K562 (cell line): ENCODE measurements around the gene SCML2. TPM values are rescaled to one million over a fixed set of nuclear protein-coding genes. Genes with fewer than 3 reads are reported as not detected.

ENCODE experiments used
- CBFA2T3 ChIP-seq: fragments of 450-650 bp; IDR thresholded peaks from 2 replicates; pipeline ENCODE4 v1.6.1; 2017
- CHD4 ChIP-seq: fragments of 200-600 bp; sonication (generic); IDR thresholded peaks from 3 replicates; pipeline ENCODE4 v1.6.1; 2012; ENCODE audit warnings: low read depth, mild to moderate bottlenecking, mixed read lengths, low read length, inconsistent platforms; ENCODE audit not compliant: insufficient read depth, insufficient replicate concordance, poor library complexity, severe bottlenecking
- DMBX1 ChIP-seq: fragments of 250-450 bp; sonication (Bioruptor Pico); IDR thresholded peaks from 2 replicates; pipeline ENCODE4 v1.8.0; 2022; ENCODE audit warnings: inconsistent platforms, mild to moderate bottlenecking, moderate library complexity, borderline replicate concordance
- FUS ChIP-seq: fragments of 200-400 bp; formaldehyde crosslinking; optimal IDR thresholded peaks from 2 replicates; pipeline ENCODE3; 2017; ENCODE audit warnings: low read depth, low read length
- IFI16 ChIP-seq: fragments of 250-450 bp; sonication (Bioruptor Pico); IDR thresholded peaks from 2 replicates; pipeline ENCODE4 v2.1.2; 2022; ENCODE audit warnings: mild to moderate bottlenecking, inconsistent platforms
- KLF1 ChIP-seq: fragments of 450-650 bp; IDR thresholded peaks from 2 replicates; pipeline ENCODE4 v1.6.1; 2016; ENCODE audit warnings: missing genetic modification characterization, missing compliant biosample characterization
- NCOA1 ChIP-seq: fragments of 450-650 bp; IDR thresholded peaks from 2 replicates; pipeline ENCODE4 v1.6.1; 2016; ENCODE audit warnings: low read depth
- RBM22 ChIP-seq: fragments of 200-400 bp; formaldehyde crosslinking; IDR thresholded peaks from 2 replicates; pipeline ENCODE4 v1.6.1; 2018; ENCODE audit warnings: low read length, low read depth; ENCODE audit not compliant: poor library complexity, severe bottlenecking
- SLC30A9 ChIP-seq: fragments of 250-450 bp; sonication (Bioruptor Pico); IDR thresholded peaks from 2 replicates; pipeline ENCODE4 v1.8.0; 2022; ENCODE audit warnings: mild to moderate bottlenecking, moderate library complexity
- TAF1 ChIP-seq: IDR thresholded peaks from 2 replicates; pipeline ENCODE4 v1.6.1; 2011; ENCODE audit warnings: mild to moderate bottlenecking, low read length, moderate library complexity; ENCODE audit not compliant: insufficient read depth, control insufficient read depth, severe bottlenecking; ENCODE audit errors: extremely low read depth
- ZBTB17 ChIP-seq: fragments of 450-650 bp; formaldehyde crosslinking; IDR thresholded peaks from 2 replicates; pipeline ENCODE4 v1.4.0; 2020; ENCODE audit warnings: mild to moderate bottlenecking
- polyA plus RNA-seq, 8 experiments: library from polyadenylated mRNA; depleted of rRNA in 4 of 8; stranded (reverse) in 5 of 8; unstranded in 3 of 8; fragments of >200 nt; fragmentation: Nextera tagmentation in 2 of 8; fragmentation: Illumina TruSeq in 1 of 8; extraction: Ambion mirVana in 2 of 8; extraction: Trizol in 1 of 8; gene quantifications; 2 replicates each; pipeline versions ENCODE4 v1.2.1 to v1.2.3, GENCODE V29; 2011 to 2014; ENCODE audit warnings: inconsistent platforms in 1 of 8, missing spikeins in 1 of 8
- total RNA-seq, 7 experiments: library from RNA; depleted of rRNA in 6 of 7; stranded (reverse); fragments of >200 nt in 6 of 7; fragmentation: Illumina TruSeq in 2 of 7; extraction: Trizol in 2 of 7; gene quantifications; 2 replicates each; pipeline versions ENCODE4 v1.2.1 to v1.2.3, GENCODE V29; 2011 to 2021; ENCODE audit warnings: low replicate concordance in 1 of 7
- TF ChIP-seq, protein P1 (sequence below): sonication (generic); formaldehyde crosslinking; IDR thresholded peaks from 2 replicates; pipeline ENCODE4 v1.8.0; 2023; ENCODE audit warnings: mild to moderate bottlenecking, missing genetic modification reagents
- TF ChIP-seq, protein P2 (sequence below): fragments of 450-650 bp; IDR thresholded peaks from 2 replicates; pipeline ENCODE4 v1.6.1; 2017; ENCODE audit warnings: antibody characterized with exemption, mild to moderate bottlenecking
- TF ChIP-seq, protein P3 (sequence below): sonication (generic); formaldehyde crosslinking; IDR thresholded peaks from 2 replicates; pipeline ENCODE4 v1.9.0; 2022; ENCODE audit warnings: mild to moderate bottlenecking, missing genetic modification reagents
- TF ChIP-seq, protein P4 (sequence below): fragments of 250-450 bp; sonication (Bioruptor Pico); IDR thresholded peaks from 2 replicates; pipeline ENCODE4 v1.8.0; 2022; ENCODE audit warnings: inconsistent platforms

The SCML2 gene
- total and polyA plus RNA-seq, 9 of the 15 experiments (the other 6 are each of a cell fraction or from before 2014, with no cell fraction given) = 15.1 to 30.8 (median 22.9) TPM

DNA sequence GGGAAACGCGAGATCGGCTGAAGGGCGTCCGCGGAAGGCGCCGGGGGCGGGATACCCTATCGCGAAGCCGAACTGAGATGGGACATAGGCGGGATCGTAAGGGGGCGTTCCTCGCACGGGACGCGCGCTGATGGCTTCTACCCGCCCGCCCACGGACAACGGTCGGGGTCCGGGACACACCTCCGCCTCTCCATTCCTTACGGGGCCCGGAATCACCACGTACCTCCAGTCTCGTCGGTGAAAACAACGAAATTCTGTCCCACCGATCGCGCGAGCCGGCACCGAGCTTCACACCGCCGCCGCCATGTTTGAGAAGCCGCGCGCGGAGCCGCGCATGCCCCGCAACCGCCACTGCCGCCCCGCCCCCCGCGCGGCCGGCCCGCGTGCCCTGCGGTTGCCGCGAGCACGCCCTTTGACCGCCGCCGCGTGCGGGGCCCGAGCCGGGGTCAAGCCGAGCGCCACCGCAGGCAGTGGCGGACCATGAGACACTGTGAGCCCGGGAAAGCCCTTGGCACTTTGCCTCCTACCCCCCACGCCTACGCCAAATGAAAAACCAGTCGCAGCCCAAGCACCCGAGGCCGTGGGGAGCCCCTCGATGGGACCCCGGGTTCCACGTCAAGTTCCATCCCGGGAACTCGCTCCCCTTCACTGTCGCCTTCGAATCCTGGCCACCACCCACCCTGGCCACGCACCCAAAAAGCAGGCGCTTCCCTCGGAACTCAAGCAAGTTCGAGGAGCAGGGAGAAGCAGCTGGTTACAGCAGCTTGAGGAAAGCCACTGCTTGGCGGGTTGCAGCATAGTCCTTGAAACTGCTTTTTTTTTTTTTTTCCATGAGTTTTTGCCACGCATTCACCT, at the start of gene SCML2 (continued):
- TF ChIP-seq, protein P1, sequence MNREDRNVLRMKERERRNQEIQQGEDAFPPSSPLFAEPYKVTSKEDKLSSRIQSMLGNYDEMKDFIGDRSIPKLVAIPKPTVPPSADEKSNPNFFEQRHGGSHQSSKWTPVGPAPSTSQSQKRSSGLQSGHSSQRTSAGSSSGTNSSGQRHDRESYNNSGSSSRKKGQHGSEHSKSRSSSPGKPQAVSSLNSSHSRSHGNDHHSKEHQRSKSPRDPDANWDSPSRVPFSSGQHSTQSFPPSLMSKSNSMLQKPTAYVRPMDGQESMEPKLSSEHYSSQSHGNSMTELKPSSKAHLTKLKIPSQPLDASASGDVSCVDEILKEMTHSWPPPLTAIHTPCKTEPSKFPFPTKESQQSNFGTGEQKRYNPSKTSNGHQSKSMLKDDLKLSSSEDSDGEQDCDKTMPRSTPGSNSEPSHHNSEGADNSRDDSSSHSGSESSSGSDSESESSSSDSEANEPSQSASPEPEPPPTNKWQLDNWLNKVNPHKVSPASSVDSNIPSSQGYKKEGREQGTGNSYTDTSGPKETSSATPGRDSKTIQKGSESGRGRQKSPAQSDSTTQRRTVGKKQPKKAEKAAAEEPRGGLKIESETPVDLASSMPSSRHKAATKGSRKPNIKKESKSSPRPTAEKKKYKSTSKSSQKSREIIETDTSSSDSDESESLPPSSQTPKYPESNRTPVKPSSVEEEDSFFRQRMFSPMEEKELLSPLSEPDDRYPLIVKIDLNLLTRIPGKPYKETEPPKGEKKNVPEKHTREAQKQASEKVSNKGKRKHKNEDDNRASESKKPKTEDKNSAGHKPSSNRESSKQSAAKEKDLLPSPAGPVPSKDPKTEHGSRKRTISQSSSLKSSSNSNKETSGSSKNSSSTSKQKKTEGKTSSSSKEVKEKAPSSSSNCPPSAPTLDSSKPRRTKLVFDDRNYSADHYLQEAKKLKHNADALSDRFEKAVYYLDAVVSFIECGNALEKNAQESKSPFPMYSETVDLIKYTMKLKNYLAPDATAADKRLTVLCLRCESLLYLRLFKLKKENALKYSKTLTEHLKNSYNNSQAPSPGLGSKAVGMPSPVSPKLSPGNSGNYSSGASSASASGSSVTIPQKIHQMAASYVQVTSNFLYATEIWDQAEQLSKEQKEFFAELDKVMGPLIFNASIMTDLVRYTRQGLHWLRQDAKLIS = peak; percentile 51; the same call in 1 of the 2 replicates
- TF ChIP-seq ZBTB17 (CRISPR knock-in tag) (no peak), RBM22 (no peak), NCOA1 (no peak), TAF1 (no peak), KLF1 (tag) (peak; percentile 49; the same call in 1 of the 2 replicates), CBFA2T3 (no peak), CHD4 (no peak), IFI16 (CRISPR knock-in tag) (no peak), FUS (no peak), DMBX1 (CRISPR knock-in tag) (no peak), SLC30A9 (CRISPR knock-in tag) (no peak)
- TF ChIP-seq, protein P2, sequence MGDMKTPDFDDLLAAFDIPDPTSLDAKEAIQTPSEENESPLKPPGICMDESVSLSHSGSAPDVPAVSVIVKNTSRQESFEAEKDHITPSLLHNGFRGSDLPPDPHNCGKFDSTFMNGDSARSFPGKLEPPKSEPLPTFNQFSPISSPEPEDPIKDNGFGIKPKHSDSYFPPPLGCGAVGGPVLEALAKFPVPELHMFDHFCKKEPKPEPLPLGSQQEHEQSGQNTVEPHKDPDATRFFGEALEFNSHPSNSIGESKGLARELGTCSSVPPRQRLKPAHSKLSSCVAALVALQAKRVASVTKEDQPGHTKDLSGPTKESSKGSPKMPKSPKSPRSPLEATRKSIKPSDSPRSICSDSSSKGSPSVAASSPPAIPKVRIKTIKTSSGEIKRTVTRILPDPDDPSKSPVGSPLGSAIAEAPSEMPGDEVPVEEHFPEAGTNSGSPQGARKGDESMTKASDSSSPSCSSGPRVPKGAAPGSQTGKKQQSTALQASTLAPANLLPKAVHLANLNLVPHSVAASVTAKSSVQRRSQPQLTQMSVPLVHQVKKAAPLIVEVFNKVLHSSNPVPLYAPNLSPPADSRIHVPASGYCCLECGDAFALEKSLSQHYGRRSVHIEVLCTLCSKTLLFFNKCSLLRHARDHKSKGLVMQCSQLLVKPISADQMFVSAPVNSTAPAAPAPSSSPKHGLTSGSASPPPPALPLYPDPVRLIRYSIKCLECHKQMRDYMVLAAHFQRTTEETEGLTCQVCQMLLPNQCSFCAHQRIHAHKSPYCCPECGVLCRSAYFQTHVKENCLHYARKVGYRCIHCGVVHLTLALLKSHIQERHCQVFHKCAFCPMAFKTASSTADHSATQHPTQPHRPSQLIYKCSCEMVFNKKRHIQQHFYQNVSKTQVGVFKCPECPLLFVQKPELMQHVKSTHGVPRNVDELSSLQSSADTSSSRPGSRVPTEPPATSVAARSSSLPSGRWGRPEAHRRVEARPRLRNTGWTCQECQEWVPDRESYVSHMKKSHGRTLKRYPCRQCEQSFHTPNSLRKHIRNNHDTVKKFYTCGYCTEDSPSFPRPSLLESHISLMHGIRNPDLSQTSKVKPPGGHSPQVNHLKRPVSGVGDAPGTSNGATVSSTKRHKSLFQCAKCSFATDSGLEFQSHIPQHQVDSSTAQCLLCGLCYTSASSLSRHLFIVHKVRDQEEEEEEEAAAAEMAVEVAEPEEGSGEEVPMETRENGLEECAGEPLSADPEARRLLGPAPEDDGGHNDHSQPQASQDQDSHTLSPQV = peak; percentile 90
- TF ChIP-seq, protein P3, sequence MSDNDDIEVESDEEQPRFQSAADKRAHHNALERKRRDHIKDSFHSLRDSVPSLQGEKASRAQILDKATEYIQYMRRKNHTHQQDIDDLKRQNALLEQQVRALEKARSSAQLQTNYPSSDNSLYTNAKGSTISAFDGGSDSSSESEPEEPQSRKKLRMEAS (CRISPR knock-in tag) = peak; percentile 70
- TF ChIP-seq, protein P4, sequence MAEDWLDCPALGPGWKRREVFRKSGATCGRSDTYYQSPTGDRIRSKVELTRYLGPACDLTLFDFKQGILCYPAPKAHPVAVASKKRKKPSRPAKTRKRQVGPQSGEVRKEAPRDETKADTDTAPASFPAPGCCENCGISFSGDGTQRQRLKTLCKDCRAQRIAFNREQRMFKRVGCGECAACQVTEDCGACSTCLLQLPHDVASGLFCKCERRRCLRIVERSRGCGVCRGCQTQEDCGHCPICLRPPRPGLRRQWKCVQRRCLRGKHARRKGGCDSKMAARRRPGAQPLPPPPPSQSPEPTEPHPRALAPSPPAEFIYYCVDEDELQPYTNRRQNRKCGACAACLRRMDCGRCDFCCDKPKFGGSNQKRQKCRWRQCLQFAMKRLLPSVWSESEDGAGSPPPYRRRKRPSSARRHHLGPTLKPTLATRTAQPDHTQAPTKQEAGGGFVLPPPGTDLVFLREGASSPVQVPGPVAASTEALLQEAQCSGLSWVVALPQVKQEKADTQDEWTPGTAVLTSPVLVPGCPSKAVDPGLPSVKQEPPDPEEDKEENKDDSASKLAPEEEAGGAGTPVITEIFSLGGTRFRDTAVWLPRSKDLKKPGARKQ (CRISPR knock-in tag) = no peak
